ENCODE results near the gene PRPSAP2. TPM values are rescaled to one million over a fixed set of nuclear protein-coding genes. Genes with fewer than 3 reads are reported as not detected.

Gene PRPSAP2
- total RNA-seq, 1 experiment from 2014 or later, result 37.8 TPM

DNA sequence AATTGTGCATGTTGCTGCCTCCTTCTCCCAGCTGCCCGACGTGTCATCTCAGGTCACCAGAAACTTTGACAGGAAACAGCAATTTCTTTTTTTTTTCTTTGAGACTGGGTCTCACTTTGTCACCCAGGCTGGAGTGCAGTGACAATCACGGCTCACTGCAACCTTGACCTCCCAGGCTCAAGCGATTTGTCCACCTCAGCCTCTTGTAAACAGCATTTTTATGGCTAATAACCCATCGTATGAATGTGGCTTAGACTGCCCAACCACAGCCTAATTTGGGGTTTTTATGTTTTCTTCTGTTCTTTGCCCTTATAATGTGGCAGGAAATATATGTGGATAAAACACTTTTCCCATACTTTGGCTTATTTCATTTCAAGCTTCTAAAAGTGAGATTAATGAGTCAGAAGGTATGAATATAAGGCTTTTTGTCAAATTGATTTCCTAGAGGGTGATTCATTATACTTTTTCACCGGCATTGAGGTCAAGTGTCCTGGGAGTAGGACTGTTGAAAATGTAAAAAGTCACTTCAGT lies 63.0 kb downstream of the PRPSAP2 start:
- no peak for TF ChIP-seq EZH2phosphoT487 (IDR thresholded peaks at IDR 0.05; ENCODE audit: borderline replicate concordance)
- TF ChIP-seq YY1 (IDR thresholded peaks at IDR 0.05; ENCODE audit: extremely low read depth, insufficient replicate concordance, low read depth, low read length), result no peak
- TF ChIP-seq RAD21 (IDR thresholded peaks at IDR 0.05; ENCODE audit: low read depth), result no peak
- TF ChIP-seq EGR1 (IDR thresholded peaks at IDR 0.05; ENCODE audit: low read depth), result no peak
- TF ChIP-seq FOSL1 (IDR thresholded peaks at IDR 0.05; ENCODE audit: low read depth), result no peak
- TF ChIP-seq, protein P1, sequence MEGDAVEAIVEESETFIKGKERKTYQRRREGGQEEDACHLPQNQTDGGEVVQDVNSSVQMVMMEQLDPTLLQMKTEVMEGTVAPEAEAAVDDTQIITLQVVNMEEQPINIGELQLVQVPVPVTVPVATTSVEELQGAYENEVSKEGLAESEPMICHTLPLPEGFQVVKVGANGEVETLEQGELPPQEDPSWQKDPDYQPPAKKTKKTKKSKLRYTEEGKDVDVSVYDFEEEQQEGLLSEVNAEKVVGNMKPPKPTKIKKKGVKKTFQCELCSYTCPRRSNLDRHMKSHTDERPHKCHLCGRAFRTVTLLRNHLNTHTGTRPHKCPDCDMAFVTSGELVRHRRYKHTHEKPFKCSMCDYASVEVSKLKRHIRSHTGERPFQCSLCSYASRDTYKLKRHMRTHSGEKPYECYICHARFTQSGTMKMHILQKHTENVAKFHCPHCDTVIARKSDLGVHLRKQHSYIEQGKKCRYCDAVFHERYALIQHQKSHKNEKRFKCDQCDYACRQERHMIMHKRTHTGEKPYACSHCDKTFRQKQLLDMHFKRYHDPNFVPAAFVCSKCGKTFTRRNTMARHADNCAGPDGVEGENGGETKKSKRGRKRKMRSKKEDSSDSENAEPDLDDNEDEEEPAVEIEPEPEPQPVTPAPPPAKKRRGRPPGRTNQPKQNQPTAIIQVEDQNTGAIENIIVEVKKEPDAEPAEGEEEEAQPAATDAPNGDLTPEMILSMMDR (IDR thresholded peaks at IDR 0.05 in 2 of 3, conservative IDR thresholded peaks at IDR 0.05 in 1 of 3; ENCODE audit: borderline replicate concordance in 1 of 3, insufficient read depth in 1 of 3, low read depth in 2 of 3, low read length in 2 of 3), result no peak
- TF ChIP-seq CBX3 (IDR thresholded peaks at IDR 0.05; ENCODE audit: low read depth), result no peak
- Histone ChIP-seq H4K20me1 (ENCODE audit: insufficient read depth) (no peaks in the 10 kb centered on the region), H3K4me3 (replicated peaks in 1 of 2; ENCODE audit: low read depth in 1 of 2, low read length in 2 of 2) (no peak overlapping the region), H3K79me2 (ENCODE audit: insufficient read depth, low read length) (0 out of 2 replicates have a peak, but pooled peaks cover 5% of the 10 kb centered on the region), H3K4me1 (ENCODE audit: control insufficient read depth in 1 of 2, insufficient read depth in 2 of 2, low read length in 2 of 2) (peaks cover 6 to 10% of the 10 kb centered on the region in 2 experiments; a peak in 2 of 4 replicates), H3K9me3 (ENCODE audit: control insufficient read depth in 1 of 2, insufficient read depth in 1 of 2, low read depth in 1 of 2, low read length in 2 of 2) (no peaks in the 10 kb centered on the region), H3K9ac (ENCODE audit: low read length) (no peak overlapping the region), H3K27ac (ENCODE audit: low read depth, low read length) (peak overlapping the region; percentile 11; the same call in 1 of the 2 replicates), H3K36me3 (ENCODE audit: control insufficient read depth in 1 of 2, insufficient read depth in 2 of 2, low read length in 2 of 2) (no peaks in the 10 kb centered on the region; a peak in 1 of 4 replicates), H2AFZ (ENCODE audit: low read depth, low read length, poor library complexity, severe bottlenecking) (no peak overlapping the region), H3K27me3 (ENCODE audit: insufficient read depth, low read length) (no peaks in the 10 kb centered on the region), H3K9me2 (ENCODE audit: insufficient read depth) (no peaks in the 10 kb centered on the region), H3K4me2 (ENCODE audit: low read length) (peak overlapping the region; percentile 2; the same call in 1 of the 2 replicates)
- ChIA-PET RAD21 (ENCODE audit: low non-redundant PET in 1 of 2, low total read pairs in 2 of 2, uncharacterized antibody in 2 of 2, unreplicated experiment in 2 of 2) (no interaction called here), CTCF (no interaction called here), POLR2A (no interaction called here)
- no TSS peak for BruUV-seq (replicated peaks)
- peak; percentile 52; the same call in 1 of the 2 replicates for ATAC-seq
- intact Hi-C loops (cut with micrococcal nuclease), result no loop called here
- DNase-seq (ENCODE audit: low read depth, low spot score), result no peak

GRCh38 chr17:18921485-18921884 lies 63.6 kb downstream of the PRPSAP2 start:
- no peak for ATAC-seq
- ChIA-PET RAD21 (ENCODE audit: low non-redundant PET in 1 of 2, low total read pairs in 2 of 2, uncharacterized antibody in 2 of 2, unreplicated experiment in 2 of 2) (no interaction called here), CTCF (no interaction called here), POLR2A (no interaction called here)
- no TSS peak for BruUV-seq (replicated peaks)
- intact Hi-C loops (cut with micrococcal nuclease), result no loop called here
- Histone ChIP-seq H3K9me3 (ENCODE audit: control insufficient read depth in 1 of 2, insufficient read depth in 1 of 2, low read depth in 1 of 2, low read length in 2 of 2) (no peaks in the 10 kb centered on the region), H3K27me3 (ENCODE audit: insufficient read depth, low read length) (no peaks in the 10 kb centered on the region), H2AFZ (ENCODE audit: low read depth, low read length, poor library complexity, severe bottlenecking) (no peak overlapping the region), H3K9ac (ENCODE audit: low read length) (no peak overlapping the region), H3K9me2 (ENCODE audit: insufficient read depth) (no peaks in the 10 kb centered on the region), H3K36me3 (ENCODE audit: control insufficient read depth in 1 of 2, insufficient read depth in 2 of 2, low read length in 2 of 2) (no peaks in the 10 kb centered on the region; a peak in 1 of 4 replicates), H4K20me1 (ENCODE audit: insufficient read depth) (no peaks in the 10 kb centered on the region), H3K27ac (ENCODE audit: low read depth, low read length) (peak overlapping the region; percentile 11; the same call in 1 of the 2 replicates), H3K4me2 (ENCODE audit: low read length) (no peak overlapping the region; the same call in 1 of the 2 replicates), H3K4me1 (ENCODE audit: control insufficient read depth in 1 of 2, insufficient read depth in 2 of 2, low read length in 2 of 2) (peaks cover 6 to 10% of the 10 kb centered on the region in 2 experiments; a peak in 2 of 4 replicates), H3K4me3 (replicated peaks in 1 of 2; ENCODE audit: low read depth in 1 of 2, low read length in 2 of 2) (no peak overlapping the region), H3K79me2 (ENCODE audit: insufficient read depth, low read length) (0 out of 2 replicates have a peak, but pooled peaks cover 5% of the 10 kb centered on the region)
- no peak for DNase-seq (ENCODE audit: low read depth, low spot score)
- TF ChIP-seq, protein P1 (IDR thresholded peaks at IDR 0.05 in 2 of 3, conservative IDR thresholded peaks at IDR 0.05 in 1 of 3; ENCODE audit: borderline replicate concordance in 1 of 3, insufficient read depth in 1 of 3, low read depth in 2 of 3, low read length in 2 of 3), result no peak
- TF ChIP-seq EZH2phosphoT487 (IDR thresholded peaks at IDR 0.05; ENCODE audit: borderline replicate concordance), result no peak
- no peak for TF ChIP-seq ELF1 (IDR thresholded peaks at IDR 0.05; ENCODE audit: borderline replicate concordance, low read depth)
- TF ChIP-seq REST (IDR thresholded peaks at IDR 0.05; ENCODE audit: low read depth), result no peak
- no peak for TF ChIP-seq SIN3A (IDR thresholded peaks at IDR 0.05; ENCODE audit: low read depth)
- TF ChIP-seq SRF (IDR thresholded peaks at IDR 0.05; ENCODE audit: low read depth), result no peak

Measured in HCT116 (cell line).